Activated CD8-positive, alpha-beta memory T cell treated with anti-CD3 and anti-CD28 coated beads, Interleukin-2, amount 50 U/mL, for 1 hour (primary cell): ENCODE results near the gene PEA15.

ENCODE experiments used
- DNase-seq: peaks from one replicate; pipeline ENCODE4 v3.0.0-alpha.2; 2020; ENCODE audit errors: extremely low read depth

The PEA15 gene

GRCh38 chr1:160208557-160209320 is 3.6 kb downstream of the PEA15 start:
- DNase-seq, result no peak

GRCh38 chr1:160209321-160210046 is 4.3 kb downstream of the PEA15 start:
- DNase-seq, result no peak

DNA sequence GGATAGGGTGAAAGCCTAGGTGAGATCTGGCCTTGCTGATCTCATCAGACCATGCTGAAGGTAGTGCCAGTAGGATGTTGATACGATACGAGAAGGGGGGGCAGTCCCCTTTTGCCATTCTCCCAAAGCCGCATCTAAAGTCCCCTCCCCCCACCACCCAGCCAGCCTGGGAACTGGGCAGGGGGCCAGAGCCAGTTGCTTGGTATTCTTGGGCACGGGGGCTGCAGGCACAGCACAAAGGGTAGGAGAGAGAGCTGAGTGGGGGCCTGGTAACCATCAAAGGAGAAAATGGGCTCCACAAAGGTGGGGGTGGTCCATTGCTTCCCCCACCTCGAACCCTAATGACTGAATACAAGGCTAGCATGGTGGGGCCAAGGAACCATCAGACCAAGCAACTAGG is 5.4 kb downstream of the PEA15 start:
- no peak for DNase-seq

DNA sequence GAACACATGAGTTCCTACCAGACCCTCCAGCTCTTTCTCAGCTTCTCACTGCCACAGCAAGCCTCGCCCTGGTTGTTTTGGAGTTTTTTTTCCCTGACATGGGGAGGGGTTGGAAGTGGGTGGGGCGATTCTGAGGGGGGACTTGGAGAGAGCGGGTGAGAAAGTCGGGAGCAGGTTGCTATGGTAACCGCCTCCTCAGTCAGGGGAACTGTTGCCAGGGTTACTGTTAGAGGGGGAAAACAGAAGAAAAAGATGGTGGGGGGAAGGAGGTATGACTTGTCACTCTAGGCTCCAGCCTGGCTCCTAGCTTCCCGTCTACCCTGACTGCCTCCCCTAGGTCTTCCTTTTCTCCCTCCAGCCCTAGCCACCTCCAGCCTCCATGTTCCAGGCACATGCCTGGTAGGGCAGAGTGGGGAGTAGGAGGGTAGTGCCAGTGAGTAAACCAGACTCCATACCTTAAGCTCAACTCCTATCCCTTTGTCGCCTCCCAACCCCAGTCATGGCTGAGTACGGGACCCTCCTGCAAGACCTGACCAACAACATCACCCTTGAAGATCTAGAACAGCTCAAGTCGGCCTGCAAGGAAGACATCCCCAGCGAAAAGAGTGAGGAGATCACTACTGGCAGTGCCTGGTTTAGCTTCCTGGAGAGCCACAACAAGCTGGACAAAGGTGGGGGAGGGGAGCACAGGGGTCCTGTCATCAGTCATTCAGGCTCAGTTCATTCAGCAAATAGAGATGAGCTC is 6.0 kb downstream of the PEA15 start:
- DNase-seq, result no peak

DNA sequence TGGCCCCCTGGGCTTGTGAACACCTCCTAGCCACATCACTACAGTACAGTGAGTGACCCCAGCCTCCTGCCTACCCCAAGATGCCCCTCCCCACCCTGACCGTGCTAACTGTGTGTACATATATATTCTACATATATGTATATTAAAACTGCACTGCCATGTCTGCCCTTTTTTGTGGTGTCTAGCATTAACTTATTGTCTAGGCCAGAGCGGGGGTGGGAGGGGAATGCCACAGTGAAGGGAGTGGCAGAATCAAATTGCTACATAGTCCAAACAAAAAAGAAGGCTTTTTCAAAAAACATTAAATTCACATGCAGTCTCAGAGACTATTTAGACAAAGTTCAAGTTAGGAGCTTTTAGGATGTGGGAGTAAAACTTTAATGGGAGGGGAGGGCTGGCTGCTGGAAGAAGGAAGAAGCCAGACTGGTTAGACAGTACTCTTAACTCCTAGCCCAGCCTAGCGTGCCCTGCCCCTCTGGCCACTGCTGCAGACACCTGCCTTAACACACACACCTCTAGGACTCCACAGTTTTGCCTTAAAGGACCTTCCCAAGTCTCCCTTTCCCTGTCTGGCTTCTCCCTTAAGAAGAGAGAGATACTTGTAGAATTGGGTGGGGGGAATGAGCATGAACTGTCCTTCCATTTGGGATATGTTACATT is 9.4 kb downstream of the PEA15 start:
- no peak for DNase-seq

DNA sequence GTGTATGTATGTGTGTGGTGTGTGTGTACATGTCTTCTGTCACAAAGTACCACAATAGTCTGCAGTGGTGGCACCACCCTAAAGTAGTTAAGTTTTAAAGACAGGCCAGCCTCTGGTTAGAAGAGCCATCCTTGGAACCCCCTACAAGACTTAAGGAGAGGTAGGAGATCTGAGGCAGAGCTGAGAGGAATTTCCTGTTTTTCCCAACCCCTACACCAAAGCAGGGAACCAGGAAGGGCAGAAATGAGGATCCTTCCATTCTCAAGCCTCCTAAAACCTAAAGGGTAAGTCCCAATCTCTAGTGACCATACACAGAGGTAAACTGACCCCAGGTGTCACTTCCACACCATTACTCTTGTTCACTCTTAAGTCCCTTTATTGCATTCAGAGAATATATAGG is 11.1 kb downstream of the PEA15 start:
- no peak for DNase-seq

DNA sequence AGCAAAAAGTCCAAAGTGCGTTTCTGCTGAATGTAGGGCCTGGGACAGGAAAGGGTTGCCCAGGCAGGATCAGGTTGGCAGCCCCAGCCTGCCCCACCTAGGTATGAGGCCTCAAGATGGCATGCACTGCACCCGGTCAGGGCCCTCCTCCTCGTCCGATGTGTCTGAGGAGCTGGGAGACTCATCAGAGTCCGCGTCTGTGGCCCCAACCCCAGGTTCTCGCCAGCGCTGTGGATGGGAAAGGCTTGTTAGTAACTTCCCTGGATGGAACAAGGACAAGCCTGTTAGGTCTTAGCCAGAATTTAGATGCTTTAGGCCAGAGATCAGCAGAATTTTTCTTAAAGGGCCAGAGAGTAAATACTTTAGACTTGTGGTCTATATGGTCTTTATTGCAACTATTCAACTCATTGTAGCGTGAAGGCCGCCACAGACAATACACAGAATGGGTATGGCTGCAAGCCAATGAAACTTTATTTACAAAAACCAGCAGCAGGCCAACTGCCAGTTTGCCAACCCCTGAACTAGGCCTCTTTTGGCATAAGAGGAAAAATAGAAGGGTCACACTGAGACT is 12.4 kb downstream of the PEA15 start:
- DNase-seq, result no peak

GRCh38 chr1:160219062-160219929 is 14.1 kb downstream of the PEA15 start:
- no peak for DNase-seq

GRCh38 chr1:160220301-160220700 is 15.1 kb downstream of the PEA15 start:
- DNase-seq, result no peak

DNA sequence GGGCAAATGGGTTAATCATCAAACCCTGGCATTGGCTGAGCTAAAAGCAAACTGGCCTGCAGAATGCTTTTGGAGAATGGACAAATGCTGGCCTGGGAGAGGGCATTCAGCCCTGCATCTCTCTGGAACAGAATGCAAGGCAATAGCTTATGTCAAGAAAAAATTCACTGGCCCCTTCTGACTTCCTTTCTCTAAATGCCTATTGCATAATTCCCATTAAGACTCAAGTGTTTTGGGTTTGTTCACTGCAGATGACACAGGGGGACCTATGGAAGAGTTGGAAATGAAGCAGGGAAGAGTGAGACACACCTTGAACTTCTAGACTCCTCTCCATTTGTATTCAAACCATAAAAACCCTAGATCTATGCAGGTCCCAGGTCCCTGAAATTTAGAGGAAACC is 15.9 kb downstream of the PEA15 start:
- DNase-seq, result no peak

- no peak for DNase-seq
Measured at GRCh38 chr1:160222546-160222945, 17.4 kb downstream of the PEA15 start.

- no peak for DNase-seq
Measured at GRCh38 chr1:160224606-160225005, 19.4 kb downstream of the PEA15 start.

GRCh38 chr1:160225345-160225744 is 20.2 kb downstream of the PEA15 start:
- no peak for DNase-seq

- DNase-seq, result no peak
Measured at GRCh38 chr1:160226623-160227022, 21.4 kb downstream of the PEA15 start.

DNA sequence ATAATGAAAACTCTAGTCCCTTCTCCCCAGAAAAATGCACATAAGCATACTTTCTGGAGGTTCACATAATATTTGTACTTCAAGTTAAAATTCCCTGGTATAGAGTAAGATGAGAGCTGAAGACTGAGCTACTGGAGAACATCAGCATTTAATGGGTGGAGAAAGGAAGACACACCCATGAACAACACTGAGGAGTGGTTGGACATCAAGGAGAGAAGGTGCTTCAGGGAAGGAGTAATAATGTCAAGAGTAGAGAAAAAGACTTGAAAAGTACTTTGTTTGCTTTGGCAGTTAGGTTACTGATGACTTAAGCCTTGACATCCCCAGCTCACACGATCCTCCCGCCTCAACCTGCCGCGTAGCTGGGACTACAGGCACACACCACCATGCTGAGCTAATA is 21.9 kb downstream of the PEA15 start:
- no peak for DNase-seq

DNA sequence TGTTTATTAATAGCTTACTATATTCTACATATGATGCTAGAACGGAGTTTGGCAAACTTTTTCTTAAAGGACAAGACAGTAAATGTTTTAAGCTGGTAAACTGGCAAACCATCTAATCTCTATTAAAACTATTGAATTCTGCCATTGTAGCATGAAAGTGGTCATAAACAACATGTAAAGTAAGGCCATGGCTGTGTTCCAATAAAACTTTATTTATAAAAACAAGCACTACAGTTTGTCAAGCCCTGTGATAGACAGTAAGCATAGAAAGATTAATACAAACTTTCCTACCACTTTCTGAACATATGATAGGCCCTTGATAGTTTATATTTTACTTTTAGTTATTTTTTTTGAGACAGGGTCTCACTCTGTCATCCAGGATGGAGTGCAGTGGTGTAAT is 22.4 kb downstream of the PEA15 start:
- DNase-seq, result no peak

DNA sequence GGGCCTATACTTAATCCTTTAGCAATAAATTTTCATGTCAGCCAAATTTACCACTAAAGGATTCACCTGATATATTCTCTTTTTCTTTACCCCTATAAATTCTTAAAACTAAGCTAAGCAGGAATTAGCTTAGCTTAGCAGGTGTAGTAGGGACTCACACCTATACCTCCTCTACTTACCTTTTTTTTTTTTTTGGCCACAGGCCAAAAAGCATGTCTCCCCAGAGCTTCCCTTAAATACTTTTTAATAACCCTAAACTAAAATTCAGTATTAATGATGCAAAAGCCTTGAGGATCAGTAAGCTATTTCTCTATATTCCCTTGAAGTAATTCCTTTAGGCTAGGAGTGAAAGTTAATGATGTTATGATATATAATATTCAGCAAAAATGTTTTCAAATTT is 23.2 kb downstream of the PEA15 start:
- no peak for DNase-seq

GRCh38 chr1:160232911-160233310 is 27.7 kb downstream of the PEA15 start:
- DNase-seq, result no peak

DNA sequence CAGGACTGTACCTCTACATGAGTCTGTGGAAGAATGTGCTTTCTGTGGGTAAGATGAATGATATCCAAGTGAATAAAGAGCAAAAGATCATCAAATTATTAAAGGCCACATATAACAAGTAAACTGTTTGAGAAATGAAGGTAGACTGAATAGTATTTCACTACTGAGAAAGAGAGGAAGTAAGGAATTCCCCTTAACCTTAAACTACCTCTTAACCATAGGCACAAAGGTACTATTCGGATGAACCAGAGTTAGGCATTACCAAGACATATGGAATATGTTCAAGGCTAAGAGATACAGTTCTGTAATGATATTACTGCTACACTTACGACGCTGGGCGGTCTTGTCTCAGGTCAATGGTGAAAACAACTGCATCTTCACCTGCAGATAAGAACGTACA is 31.6 kb downstream of the PEA15 start:
- no peak for DNase-seq

GRCh38 chr1:160237558-160237957 is 32.4 kb downstream of the PEA15 start:
- no peak for DNase-seq

GRCh38 chr1:160238408-160238807 is 33.2 kb downstream of the PEA15 start:
- DNase-seq, result no peak
